ENCODE results near the gene PLEKHM1.

The PLEKHM1 gene

DNA sequence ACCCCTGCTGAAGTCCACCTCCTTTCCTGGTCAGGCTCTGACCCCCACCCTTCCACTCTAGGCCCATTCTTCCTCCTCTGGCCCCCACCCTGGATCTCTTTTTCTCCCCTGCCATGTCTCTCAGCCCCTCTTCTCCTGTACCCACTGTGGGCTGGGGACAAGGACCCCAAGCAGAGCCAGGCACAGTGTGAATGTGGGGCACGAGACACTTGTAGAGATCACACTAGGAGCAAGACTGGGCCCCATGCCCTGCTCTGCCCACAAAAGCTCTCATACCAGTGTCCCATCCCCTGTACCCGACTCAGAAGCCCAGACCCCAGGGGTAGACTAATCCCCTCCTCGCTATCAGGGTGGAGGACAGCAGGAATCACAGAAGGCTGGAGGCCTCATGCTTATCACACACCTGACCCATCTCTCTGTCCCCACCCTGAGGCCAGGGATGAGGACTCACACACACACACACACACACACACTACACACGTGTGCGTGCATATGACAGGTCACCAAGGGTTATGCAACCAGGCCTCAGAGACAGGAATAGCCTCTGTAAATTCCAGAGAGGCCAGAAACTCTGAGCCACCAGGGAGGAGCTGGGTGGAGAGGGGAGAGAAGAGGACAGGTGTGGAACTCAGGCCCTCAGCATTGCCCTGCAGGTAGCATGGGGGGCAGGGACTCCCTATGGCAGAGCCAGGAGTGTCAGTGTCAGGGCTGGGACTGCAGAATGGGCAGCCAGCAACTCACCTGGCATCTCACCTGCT, 79.0 kb downstream of the PLEKHM1 start:
- H3K4me3 ChIP-seq (ENCODE audit: low read length), result no peak overlapping the region
- H3K4me1 ChIP-seq (ENCODE audit: control insufficient read depth, low read depth, low read length), result no peaks in the 10 kb centered on the region
- H3K27ac ChIP-seq (ENCODE audit: low read length), result no peak overlapping the region
- no peaks in the 10 kb centered on the region for H3K36me3 ChIP-seq (ENCODE audit: control insufficient read depth, low read depth, low read length)
- no peak overlapping the region for H3K9ac ChIP-seq (ENCODE audit: low read length)
- no peaks in the 10 kb centered on the region for H3K27me3 ChIP-seq (ENCODE audit: control insufficient read depth, insufficient read depth, low read length)
- no peaks in the 10 kb centered on the region for H3K9me3 ChIP-seq (ENCODE audit: control insufficient read depth, low read depth, low read length)

DNA sequence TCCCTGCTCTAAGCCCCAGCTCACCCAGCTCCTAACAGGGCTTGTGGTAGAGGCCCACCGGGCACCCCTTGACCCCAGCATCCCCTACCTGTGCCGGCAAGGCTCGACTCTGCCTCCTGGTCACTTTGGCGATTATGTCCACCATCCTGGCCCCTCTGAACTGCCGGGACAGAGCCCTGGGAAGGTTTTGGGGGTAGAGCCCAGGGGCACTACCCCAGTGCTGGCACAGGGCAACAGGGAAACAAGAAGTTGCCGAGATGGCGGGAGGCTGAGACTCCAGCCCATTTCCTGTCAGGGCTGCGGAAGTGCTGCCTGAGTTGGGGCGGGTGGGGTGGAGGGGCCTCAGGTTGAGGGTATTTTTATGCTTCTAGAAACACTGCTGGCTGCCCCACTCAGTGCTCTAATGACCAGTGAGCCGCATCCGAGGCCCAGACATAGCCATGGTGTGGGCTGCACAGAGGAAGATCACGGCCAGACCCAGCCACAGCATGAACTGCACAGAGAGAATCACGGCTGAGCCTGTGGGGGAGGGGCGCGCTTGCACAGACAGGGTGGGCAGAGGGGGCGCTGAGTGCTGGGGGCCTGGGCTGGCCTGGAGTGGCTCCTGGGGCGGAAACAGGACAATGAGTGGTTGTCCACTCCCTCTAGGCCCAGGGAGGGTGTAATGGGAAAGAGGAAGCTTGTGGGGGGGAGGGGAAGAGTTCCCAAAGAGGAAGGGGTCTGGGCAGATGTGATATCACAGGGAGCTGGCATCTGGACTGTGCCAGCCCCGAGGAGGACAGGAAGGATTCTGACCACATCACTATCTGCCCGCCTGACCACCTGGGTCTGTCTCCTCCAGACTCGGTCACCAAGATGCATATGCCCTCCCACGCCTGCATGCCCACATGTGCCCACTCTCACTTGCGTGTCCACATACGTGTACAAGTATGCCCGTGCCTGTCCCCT, 80.1 kb downstream of the PLEKHM1 start:
- Histone ChIP-seq H3K4me3 (ENCODE audit: low read length) (no peak overlapping the region), H3K9me3 (ENCODE audit: control insufficient read depth, low read depth, low read length) (no peaks in the 10 kb centered on the region), H3K36me3 (ENCODE audit: control insufficient read depth, low read depth, low read length) (no peaks in the 10 kb centered on the region), H3K27me3 (ENCODE audit: control insufficient read depth, insufficient read depth, low read length) (peaks cover 5% of the 10 kb centered on the region), H3K4me1 (ENCODE audit: control insufficient read depth, low read depth, low read length) (peaks cover 3% of the 10 kb centered on the region), H3K27ac (ENCODE audit: low read length) (no peak overlapping the region), H3K9ac (ENCODE audit: low read length) (no peak overlapping the region)

GRCh38 chr17:45409659-45410076, 80.9 kb downstream of the PLEKHM1 start:
- H3K27ac ChIP-seq (ENCODE audit: low read length), result no peak overlapping the region
- H3K36me3 ChIP-seq (ENCODE audit: control insufficient read depth, low read depth, low read length), result no peaks in the 10 kb centered on the region
- H3K4me3 ChIP-seq (ENCODE audit: low read length), result no peak overlapping the region
- peaks cover 3% of the 10 kb centered on the region for H3K4me1 ChIP-seq (ENCODE audit: control insufficient read depth, low read depth, low read length)
- H3K27me3 ChIP-seq (ENCODE audit: control insufficient read depth, insufficient read depth, low read length), result peaks cover 5% of the 10 kb centered on the region
- H3K9me3 ChIP-seq (ENCODE audit: control insufficient read depth, low read depth, low read length), result no peaks in the 10 kb centered on the region
- no peak overlapping the region for H3K9ac ChIP-seq (ENCODE audit: low read length)

- H3K9ac ChIP-seq (ENCODE audit: low read length), result no peak overlapping the region
- H3K36me3 ChIP-seq (ENCODE audit: control insufficient read depth, low read depth, low read length), result no peaks in the 10 kb centered on the region
- no peak overlapping the region for H3K27ac ChIP-seq (ENCODE audit: low read length)
- no peak overlapping the region for H3K4me3 ChIP-seq (ENCODE audit: low read length)
- peaks cover 3% of the 10 kb centered on the region for H3K4me1 ChIP-seq (ENCODE audit: control insufficient read depth, low read depth, low read length)
- H3K27me3 ChIP-seq (ENCODE audit: control insufficient read depth, insufficient read depth, low read length), result peaks cover 5% of the 10 kb centered on the region
- H3K9me3 ChIP-seq (ENCODE audit: control insufficient read depth, low read depth, low read length), result no peaks in the 10 kb centered on the region
Observed at GRCh38 chr17:45408611-45409421, 81.7 kb downstream of the PLEKHM1 start.

DNA sequence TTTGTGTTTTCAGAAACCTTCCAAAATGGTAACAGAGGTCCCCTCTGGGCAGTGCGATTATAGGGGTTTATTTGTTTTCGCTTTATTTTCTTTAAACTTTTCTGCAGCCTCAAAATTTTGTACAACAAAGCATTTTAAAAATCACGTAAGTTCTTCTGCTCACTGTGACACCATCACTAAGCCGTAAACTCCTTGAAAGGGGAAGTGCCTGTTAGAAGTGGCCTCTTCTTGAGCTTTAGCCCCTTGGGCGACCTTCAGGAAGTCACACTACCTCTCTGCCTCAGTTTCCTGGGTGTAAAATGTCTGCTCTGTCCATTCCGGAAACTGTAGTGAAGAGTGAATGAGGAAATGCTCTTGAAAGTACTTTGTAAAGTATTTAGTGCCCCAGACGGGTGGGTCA, 84.4 kb downstream of the PLEKHM1 start:
- Histone ChIP-seq H3K27ac (ENCODE audit: low read length) (no peak overlapping the region), H3K36me3 (ENCODE audit: control insufficient read depth, low read depth, low read length) (no peaks in the 10 kb centered on the region), H3K9ac (ENCODE audit: low read length) (peak overlapping the region; percentile 24), H3K4me1 (ENCODE audit: control insufficient read depth, low read depth, low read length) (peaks cover 3% of the 10 kb centered on the region), H3K27me3 (ENCODE audit: control insufficient read depth, insufficient read depth, low read length) (peaks cover 5% of the 10 kb centered on the region), H3K9me3 (ENCODE audit: control insufficient read depth, low read depth, low read length) (no peaks in the 10 kb centered on the region), H3K4me3 (ENCODE audit: low read length) (peak overlapping the region; percentile 64)

- Histone ChIP-seq H3K27ac (ENCODE audit: low read length) (no peak overlapping the region), H3K4me3 (ENCODE audit: low read length) (peak overlapping the region; percentile 64)
Observed at GRCh38 chr17:45405250-45406086, 85.1 kb downstream of the PLEKHM1 start.

DNA sequence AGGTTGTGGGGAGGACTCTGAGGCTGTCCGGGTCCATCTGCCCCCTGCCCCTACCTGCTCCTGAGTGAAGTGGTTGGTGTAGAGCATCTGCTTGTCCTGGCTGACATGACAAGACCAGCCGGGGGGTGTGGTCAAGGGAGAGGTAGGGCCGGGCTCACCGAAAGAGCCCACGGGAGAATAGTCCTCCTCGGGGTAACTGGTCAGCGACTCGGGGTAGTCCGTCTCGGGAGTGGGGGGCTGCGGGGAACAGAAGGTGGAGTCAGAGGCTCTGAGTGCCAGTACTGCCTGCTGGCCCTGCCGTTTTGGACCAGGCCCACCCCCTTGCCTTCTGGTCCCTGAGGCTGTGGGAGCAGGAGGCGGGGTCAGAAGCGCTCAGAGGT, 85.7 kb downstream of the PLEKHM1 start:
- Histone ChIP-seq H3K27ac (ENCODE audit: low read length) (no peak overlapping the region), H3K9me3 (ENCODE audit: control insufficient read depth, low read depth, low read length) (no peaks in the 10 kb centered on the region), H3K4me1 (ENCODE audit: control insufficient read depth, low read depth, low read length) (peaks cover 3% of the 10 kb centered on the region), H3K36me3 (ENCODE audit: control insufficient read depth, low read depth, low read length) (no peaks in the 10 kb centered on the region), H3K9ac (ENCODE audit: low read length) (no peak overlapping the region), H3K27me3 (ENCODE audit: control insufficient read depth, insufficient read depth, low read length) (peaks cover 5% of the 10 kb centered on the region), H3K4me3 (ENCODE audit: low read length) (peak overlapping the region; percentile 31)

More at GRCh38 chr17:45405250-45406086, 85.1 kb downstream of the PLEKHM1 start:
- H3K4me1 ChIP-seq (ENCODE audit: control insufficient read depth, low read depth, low read length), result peaks cover 3% of the 10 kb centered on the region
- no peaks in the 10 kb centered on the region for H3K36me3 ChIP-seq (ENCODE audit: control insufficient read depth, low read depth, low read length)
- peak overlapping the region; percentile 24 for H3K9ac ChIP-seq (ENCODE audit: low read length)
- peaks cover 5% of the 10 kb centered on the region for H3K27me3 ChIP-seq (ENCODE audit: control insufficient read depth, insufficient read depth, low read length)
- no peaks in the 10 kb centered on the region for H3K9me3 ChIP-seq (ENCODE audit: control insufficient read depth, low read depth, low read length)

DNA sequence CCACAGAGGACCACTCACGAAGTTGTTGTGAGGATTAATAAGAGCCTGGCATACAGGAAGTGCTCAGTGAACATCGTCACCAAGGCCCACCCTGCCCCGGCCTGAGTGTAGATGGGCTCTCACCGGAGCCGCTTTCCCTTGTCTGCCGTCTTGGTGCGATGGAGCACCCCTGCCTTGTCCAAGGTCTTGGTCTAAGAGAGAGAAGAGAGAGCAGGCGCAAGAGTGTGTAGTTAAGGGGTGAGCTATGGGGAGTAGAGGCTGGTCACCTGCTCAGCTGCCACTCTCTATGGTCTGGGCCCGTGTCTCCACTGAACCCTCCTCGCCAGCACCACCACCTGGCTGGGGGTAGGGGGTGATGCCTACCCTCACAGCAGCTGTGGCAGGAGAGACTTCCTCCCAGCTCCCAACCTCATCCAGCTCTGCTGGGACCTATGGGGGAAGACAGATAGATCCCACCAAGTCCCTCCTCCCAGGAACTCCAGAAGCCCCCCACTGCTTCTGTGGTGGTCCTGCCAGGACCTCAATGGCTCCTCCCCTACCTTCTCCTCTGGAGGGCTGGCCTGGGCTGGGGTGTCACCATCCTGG, 86.5 kb downstream of the PLEKHM1 start:
- Histone ChIP-seq H3K9me3 (ENCODE audit: control insufficient read depth, low read depth, low read length) (no peaks in the 10 kb centered on the region), H3K9ac (ENCODE audit: low read length) (no peak overlapping the region), H3K27ac (ENCODE audit: low read length) (no peak overlapping the region), H3K4me1 (ENCODE audit: control insufficient read depth, low read depth, low read length) (peaks cover 3% of the 10 kb centered on the region), H3K36me3 (ENCODE audit: control insufficient read depth, low read depth, low read length) (no peaks in the 10 kb centered on the region), H3K27me3 (ENCODE audit: control insufficient read depth, insufficient read depth, low read length) (peaks cover 5% of the 10 kb centered on the region), H3K4me3 (ENCODE audit: low read length) (no peak overlapping the region)

DNA sequence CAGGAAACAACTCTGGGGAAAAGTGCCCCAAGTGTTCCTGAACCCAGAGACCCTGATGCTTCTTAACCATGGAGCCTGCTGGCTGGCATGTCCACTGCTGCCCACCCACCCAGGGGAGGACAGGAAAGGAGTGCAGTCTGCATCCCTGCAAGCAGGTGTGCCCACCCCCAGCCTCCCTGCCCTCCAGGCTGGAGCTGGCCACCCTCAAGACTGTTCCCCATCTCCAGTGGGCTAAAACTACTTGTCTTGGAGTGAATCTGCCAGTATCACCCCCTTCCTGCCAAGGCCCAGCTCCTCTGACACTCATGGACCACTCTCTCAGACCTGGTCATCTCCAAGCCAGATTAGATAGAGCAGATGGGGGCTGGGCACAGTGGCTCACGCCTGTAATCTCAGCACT, 87.6 kb downstream of the PLEKHM1 start:
- no peaks in the 10 kb centered on the region for H3K9me3 ChIP-seq (ENCODE audit: control insufficient read depth, low read depth, low read length)
- H3K4me3 ChIP-seq (ENCODE audit: low read length), result no peak overlapping the region
- no peak overlapping the region for H3K9ac ChIP-seq (ENCODE audit: low read length)
- peaks cover 3% of the 10 kb centered on the region for H3K4me1 ChIP-seq (ENCODE audit: control insufficient read depth, low read depth, low read length)
- H3K36me3 ChIP-seq (ENCODE audit: control insufficient read depth, low read depth, low read length), result no peaks in the 10 kb centered on the region
- H3K27ac ChIP-seq (ENCODE audit: low read length), result no peak overlapping the region
- peaks cover 5% of the 10 kb centered on the region for H3K27me3 ChIP-seq (ENCODE audit: control insufficient read depth, insufficient read depth, low read length)

GRCh38 chr17:45398800-45399199, 91.7 kb downstream of the PLEKHM1 start:
- H3K9me3 ChIP-seq (ENCODE audit: control insufficient read depth, low read depth, low read length), result no peaks in the 10 kb centered on the region
- no peaks in the 10 kb centered on the region for H3K36me3 ChIP-seq (ENCODE audit: control insufficient read depth, low read depth, low read length)
- H3K4me3 ChIP-seq (ENCODE audit: low read length), result no peak overlapping the region
- no peak overlapping the region for H3K9ac ChIP-seq (ENCODE audit: low read length)
- peaks cover 4% of the 10 kb centered on the region for H3K4me1 ChIP-seq (ENCODE audit: control insufficient read depth, low read depth, low read length)
- no peaks in the 10 kb centered on the region for H3K27me3 ChIP-seq (ENCODE audit: control insufficient read depth, insufficient read depth, low read length)
- H3K27ac ChIP-seq (ENCODE audit: low read length), result no peak overlapping the region
